HG03066 (cell line): ENCODE measurements around the gene GSS.

Experiments used
- ATAC-seq: cut with Tn5 transposase; IDR thresholded peaks from one replicate; pipeline ENCODE4 v1.9.1; 2021; ENCODE audit warnings: low read depth; ENCODE audit not compliant: unreplicated experiment

GSS gene

GRCh38 chr20:34994509-34995131, 39.0 kb upstream of the GSS start:
- ATAC-seq: no peak

- no peak for ATAC-seq
These were observed 38.4 kb upstream of the GSS start for GRCh38 chr20:34993941-34994508.

- ATAC-seq: no peak
These were observed 37.3 kb upstream of the GSS start for GRCh38 chr20:34992751-34993417.

GRCh38 chr20:34990661-34991214, 35.1 kb upstream of the GSS start:
- no peak for ATAC-seq

GRCh38 chr20:34990231-34990630, 34.6 kb upstream of the GSS start:
- ATAC-seq: no peak

GRCh38 chr20:34989670-34990069, 34.1 kb upstream of the GSS start:
- no peak for ATAC-seq

GRCh38 chr20:34989118-34989517, 33.5 kb upstream of the GSS start:
- ATAC-seq: no peak

- ATAC-seq: no peak
These were observed 32.6 kb upstream of the GSS start for GRCh38 chr20:34988191-34988540.

- ATAC-seq: no peak
These were observed 31.9 kb upstream of the GSS start for GRCh38 chr20:34987288-34988190.

- ATAC-seq: no peak
These were observed 31.0 kb upstream of the GSS start for GRCh38 chr20:34986311-34987287.

GRCh38 chr20:34985461-34986310, 30.1 kb upstream of the GSS start:
- ATAC-seq: no peak

- no peak for ATAC-seq
These were observed 29.2 kb upstream of the GSS start for GRCh38 chr20:34984756-34985261.

GRCh38 chr20:34983995-34984735, 28.6 kb upstream of the GSS start:
- no peak for ATAC-seq

GRCh38 chr20:34983089-34983820, 27.6 kb upstream of the GSS start:
- no peak for ATAC-seq

- ATAC-seq: no peak
These were observed 26.9 kb upstream of the GSS start for GRCh38 chr20:34982270-34983088.

GRCh38 chr20:34980543-34981233, 25.1 kb upstream of the GSS start:
- ATAC-seq: no peak
